Measurements from ENCODE around the gene BOC. TPM values are rescaled to one million over a fixed set of nuclear protein-coding genes. Genes with fewer than 3 reads are reported as not detected.
A peak's percentile ranks its signal among the peaks of the same experiment; 100 is the strongest.

Gene BOC
- total RNA-seq, 1 experiment from 2014 or later: 3.5 TPM

DNA sequence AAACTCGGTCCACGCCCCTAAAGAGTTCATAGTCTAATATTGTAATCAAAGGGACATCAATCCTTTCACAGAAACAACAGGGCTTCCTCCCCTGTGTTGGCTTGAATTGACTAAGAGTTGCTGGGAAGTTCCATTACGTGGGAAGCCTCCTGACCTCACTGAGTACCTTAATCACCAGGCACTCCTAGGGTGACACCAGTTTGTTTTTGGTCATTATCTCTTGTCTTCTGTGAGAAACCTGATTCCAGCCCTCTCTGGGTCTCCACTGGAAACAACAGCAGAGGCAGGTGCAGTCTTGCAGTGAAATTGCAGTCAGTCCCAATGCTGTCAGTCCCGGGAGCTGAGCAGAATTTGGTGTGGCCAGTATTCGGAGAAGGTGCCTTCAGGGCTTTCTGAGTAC, 55.4 kb downstream of the BOC start:
- TF ChIP-seq CTCF (conservative IDR thresholded peaks at IDR 0.05): no peak
- no peaks in the 10 kb centered on the region for H3K79me1 ChIP-seq (ENCODE audit: insufficient read depth, low read depth, low read length, poor library complexity, severe bottlenecking)
- WGBS (ENCODE audit: extremely low coverage, insufficient read length, low lambda C conversion rate): no CpG with 5 or more reads among the region's 5 CpGs
- no peaks in the 10 kb centered on the region for H3K9me3 ChIP-seq (ENCODE audit: control insufficient read depth, low read depth, low read length)
- no peak overlapping the region for H3K23ac ChIP-seq (ENCODE audit: insufficient read length, low read depth, low read length)
- Mint-ChIP-seq H3K27ac (0 out of 7 replicates have a peak overlapping the region, but pooled peaks of 1 of the 3 experiments have one; percentile 19), H3K4me1 (peaks cover 66 to 73% of the 10 kb centered on the region in 2 experiments), H3K4me3 (no peak overlapping the region), H3K36me3 (ENCODE audit: insufficient read depth in 1 of 3, low read depth in 3 of 3) (peaks cover 0 to 14% (median 8%) of the 10 kb centered on the region in 3 experiments; a peak in 5 of 7 replicates), H3K27me3 (ENCODE audit: low read depth) (no peaks in the 10 kb centered on the region), H3K9me3 (no peaks in the 10 kb centered on the region)
- no peak overlapping the region for H3T11ph ChIP-seq (ENCODE audit: low read length)
- no peaks in the 10 kb centered on the region for H3K79me2 ChIP-seq (ENCODE audit: insufficient read depth, low read length)
- no peak overlapping the region for H4K5ac ChIP-seq (ENCODE audit: insufficient read length, low read depth, low read length)
- H2AK5ac ChIP-seq (ENCODE audit: insufficient read length, low read length): no peak overlapping the region
- no peaks in the 10 kb centered on the region for H4K20me1 ChIP-seq (ENCODE audit: control insufficient read depth, insufficient read depth, insufficient read length)
- no peak overlapping the region for H3K56ac ChIP-seq (ENCODE audit: insufficient read length, low read depth, low read length)
- DNase-seq: no peak
- no peak overlapping the region for H4K8ac ChIP-seq (replicated peaks; ENCODE audit: insufficient read length, low read depth, low read length)
- H3K9ac ChIP-seq (ENCODE audit: extremely low read depth, insufficient read length, low read length): no peak overlapping the region
- no peak overlapping the region for H3K4me2 ChIP-seq (ENCODE audit: insufficient read depth, insufficient read length, low read length)
- H3K27me3 ChIP-seq (ENCODE audit: insufficient read depth, low read length): no peaks in the 10 kb centered on the region
- H3K4ac ChIP-seq (ENCODE audit: low read depth, low read length): no peak overlapping the region
- no peak overlapping the region for H2BK12ac ChIP-seq (ENCODE audit: insufficient read length, low read depth, low read length)
- no peaks in the 10 kb centered on the region for H3K23me2 ChIP-seq (ENCODE audit: insufficient read length, low read depth, low read length, poor library complexity, severe bottlenecking)
- H3K4me1 ChIP-seq (ENCODE audit: insufficient read depth, low read length): peaks cover 13% of the 10 kb centered on the region
- H3K18ac ChIP-seq (ENCODE audit: insufficient read length, low read depth, low read length): no peak overlapping the region
- H2BK20ac ChIP-seq (ENCODE audit: low read depth, low read length, poor library complexity, severe bottlenecking): no peak overlapping the region
- H3K14ac ChIP-seq (ENCODE audit: insufficient read depth, low read length): no peak overlapping the region
- H2BK120ac ChIP-seq (ENCODE audit: low read depth, low read length, poor library complexity, severe bottlenecking): no peak overlapping the region
- no peak overlapping the region for H4K91ac ChIP-seq (ENCODE audit: insufficient read length, low read depth, low read length)
- no peak overlapping the region for H2BK15ac ChIP-seq (ENCODE audit: low read depth, low read length)
- no peak overlapping the region for H2BK5ac ChIP-seq (ENCODE audit: insufficient read length, low read length)
- H3K27ac ChIP-seq (ENCODE audit: insufficient read length, low read depth, low read length): no peak overlapping the region
- no peak overlapping the region for H2AFZ ChIP-seq (ENCODE audit: low read length)
